Measurements from ENCODE around the gene ROR2.

The ROR2 gene

DNA sequence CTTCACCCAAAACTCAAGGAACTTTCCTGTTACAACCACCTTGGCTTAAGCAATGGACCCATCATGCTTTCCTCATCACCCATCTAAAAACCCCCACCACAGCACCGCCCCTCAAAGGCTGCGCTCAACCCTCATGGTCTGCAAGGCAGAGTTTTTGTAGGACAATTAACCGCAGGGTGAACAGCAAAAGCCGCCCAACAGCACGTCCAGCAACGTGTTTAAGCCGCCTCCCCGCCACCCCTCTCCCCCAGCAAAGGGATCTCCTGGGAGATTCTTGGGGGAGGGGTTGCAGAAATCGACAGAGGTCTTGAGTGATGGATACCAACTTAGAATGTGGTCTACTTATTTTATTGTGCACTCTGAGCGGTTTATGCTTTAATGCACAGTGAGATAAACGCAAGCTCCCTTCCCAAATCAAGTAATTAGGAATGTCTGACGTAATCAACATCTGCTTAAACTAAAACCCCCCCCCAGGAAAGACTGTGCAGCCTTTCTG is 1.9 kb downstream of the ROR2 start:
- DNase-seq = peak; percentile 4

GRCh38 chr9:91946653-91947488 is 3.2 kb downstream of the ROR2 start:
- no peak for DNase-seq

GRCh38 chr9:91946196-91946595 is 3.8 kb downstream of the ROR2 start:
- no peak for DNase-seq

DNA sequence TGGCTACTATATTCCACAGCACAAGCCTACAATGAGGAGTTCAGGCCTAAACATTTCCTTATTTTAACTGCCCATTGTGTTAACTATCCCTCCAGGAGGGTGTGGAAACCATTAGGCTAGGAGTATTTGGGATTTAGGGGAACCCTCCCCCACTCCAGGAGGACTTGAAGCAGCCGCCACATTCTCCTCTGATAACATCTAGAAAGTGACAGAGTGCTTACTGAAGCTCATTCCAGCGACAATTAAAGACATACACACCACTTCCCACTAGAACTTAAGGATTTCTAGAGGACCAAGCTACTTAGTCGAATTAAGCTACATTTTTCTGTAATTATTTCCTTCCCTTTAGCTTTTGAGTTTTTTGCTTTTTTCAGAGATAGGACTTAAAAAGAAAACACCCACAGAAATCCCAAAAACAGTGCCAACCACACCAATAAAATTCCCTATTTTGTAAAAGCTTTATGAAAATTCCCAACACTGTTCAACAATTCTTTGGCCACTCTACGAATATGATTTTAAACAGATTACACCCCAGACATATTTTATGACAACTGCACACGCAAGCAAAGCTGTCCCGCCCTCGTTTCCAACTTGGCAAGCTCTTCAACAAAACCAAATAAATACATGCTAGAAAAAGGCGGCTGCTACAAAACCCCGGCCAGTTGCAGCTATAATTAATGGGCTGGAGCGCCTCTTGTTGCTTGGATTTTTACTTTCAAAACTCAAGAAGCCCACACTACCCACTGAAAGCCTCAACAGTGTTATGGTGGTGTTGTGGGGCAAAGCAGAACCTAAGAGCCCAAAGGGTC is 4.5 kb downstream of the ROR2 start:
- DNase-seq = peak; percentile 4

GRCh38 chr9:91944711-91945110 is 5.3 kb downstream of the ROR2 start:
- DNase-seq = no peak

DNA sequence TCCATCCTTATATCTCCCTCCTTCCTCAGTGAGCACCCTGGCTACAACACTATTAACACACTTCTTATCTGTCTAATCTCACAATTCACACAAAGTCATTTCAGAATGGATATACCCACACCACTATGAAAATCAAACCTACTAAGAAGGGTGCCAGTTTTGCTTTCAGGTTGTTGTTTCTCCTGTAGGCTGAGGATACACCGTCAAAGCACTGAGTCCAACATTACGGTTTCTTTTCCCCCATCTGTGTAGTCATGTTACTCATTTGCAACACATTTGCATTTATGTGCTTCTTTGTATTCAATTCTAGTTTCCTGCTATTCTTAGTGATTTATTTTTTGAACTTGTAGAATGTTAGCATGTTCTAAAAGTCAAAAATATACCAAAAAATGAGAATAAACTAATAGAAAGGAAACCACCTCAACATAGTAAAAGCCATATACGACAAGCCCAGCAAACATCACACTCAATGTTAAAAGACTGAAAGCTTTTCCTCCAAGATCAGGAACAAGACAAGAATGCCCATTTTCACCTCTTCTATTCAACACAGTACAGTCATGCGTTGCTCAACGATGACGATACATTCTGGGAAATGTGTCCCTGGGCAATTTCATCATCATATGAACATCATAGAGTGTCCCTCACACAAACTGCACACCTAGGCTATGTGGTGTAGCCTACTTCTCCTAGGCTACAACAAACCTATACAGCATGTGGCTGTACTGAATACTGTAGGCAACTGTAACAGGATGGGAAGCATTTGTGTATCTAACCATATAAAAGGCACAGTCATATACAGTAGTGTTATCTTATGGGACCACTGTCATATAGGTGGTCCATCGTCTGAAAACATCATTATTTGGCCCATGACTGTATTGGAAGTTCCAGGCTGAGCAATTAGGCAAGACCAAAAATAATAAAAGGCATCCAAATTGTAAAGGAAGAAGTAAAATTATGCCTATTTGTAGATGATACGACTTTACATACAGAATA is 6.3 kb downstream of the ROR2 start:
- DNase-seq = no peak

DNA sequence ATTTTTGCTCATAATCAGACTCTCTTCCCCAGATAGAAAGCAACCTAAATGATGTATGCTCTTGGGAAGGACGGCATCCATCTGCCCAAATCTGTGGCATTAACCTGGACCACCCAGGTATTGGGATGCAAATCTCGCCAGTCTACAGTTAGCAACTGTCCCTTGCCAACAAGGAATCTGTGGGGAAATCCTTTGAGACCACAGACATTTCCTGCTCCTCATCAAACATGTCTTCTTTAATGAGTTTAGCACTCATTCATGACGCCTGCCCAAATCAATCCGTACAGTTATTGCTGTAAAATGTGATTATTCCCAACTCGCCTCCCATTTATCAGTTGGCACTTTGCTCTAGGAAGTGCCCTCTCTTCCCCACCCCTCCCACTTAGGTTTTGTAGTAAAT is 7.8 kb downstream of the ROR2 start:
- no peak for DNase-seq

- no peak for DNase-seq
Observed at GRCh38 chr9:91939978-91940377, 10.1 kb downstream of the ROR2 start.

DNA sequence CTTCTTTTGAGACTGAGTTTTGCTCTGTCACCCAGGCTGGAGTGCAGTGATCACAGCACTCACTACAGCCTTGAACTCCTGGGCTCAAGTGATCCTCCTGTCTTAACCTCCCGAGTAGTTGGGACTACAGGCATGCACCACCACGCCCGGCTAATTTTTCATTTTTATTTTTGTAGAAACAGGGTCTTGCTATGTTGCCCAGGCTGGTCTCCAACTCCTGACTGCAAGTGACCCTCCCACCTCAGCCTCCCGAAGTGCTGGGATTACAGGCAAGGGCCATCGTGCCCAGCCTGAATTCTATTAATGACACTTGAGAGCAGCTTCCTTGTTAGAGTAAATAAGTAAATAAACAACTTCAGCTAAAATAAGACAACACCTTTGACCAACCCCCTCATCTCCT is 12.3 kb downstream of the ROR2 start:
- DNase-seq = no peak

DNA sequence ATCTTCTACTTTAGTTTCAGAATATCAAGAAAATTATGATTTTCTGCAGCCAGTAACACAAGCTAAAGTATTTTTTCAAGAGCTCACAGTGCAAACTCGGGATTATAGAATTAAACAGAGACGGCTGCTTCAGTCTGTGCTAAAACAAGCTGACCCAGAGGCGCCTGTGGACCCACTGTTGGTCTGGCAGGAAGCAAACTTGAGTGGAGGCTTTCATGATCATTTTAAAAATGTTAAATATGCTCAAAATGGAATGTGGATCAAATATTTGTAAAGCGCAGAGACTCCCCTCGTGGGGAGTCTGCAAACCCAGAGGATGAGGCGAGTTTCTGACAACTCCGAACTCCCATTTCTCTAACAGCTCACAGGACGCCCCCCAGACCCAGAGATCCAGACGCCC is 13.0 kb downstream of the ROR2 start:
- no peak for DNase-seq

GRCh38 chr9:91935805-91936514 is 14.1 kb downstream of the ROR2 start:
- no peak for DNase-seq

- no peak for DNase-seq
Observed at GRCh38 chr9:91935066-91935749, 14.8 kb downstream of the ROR2 start.

DNA sequence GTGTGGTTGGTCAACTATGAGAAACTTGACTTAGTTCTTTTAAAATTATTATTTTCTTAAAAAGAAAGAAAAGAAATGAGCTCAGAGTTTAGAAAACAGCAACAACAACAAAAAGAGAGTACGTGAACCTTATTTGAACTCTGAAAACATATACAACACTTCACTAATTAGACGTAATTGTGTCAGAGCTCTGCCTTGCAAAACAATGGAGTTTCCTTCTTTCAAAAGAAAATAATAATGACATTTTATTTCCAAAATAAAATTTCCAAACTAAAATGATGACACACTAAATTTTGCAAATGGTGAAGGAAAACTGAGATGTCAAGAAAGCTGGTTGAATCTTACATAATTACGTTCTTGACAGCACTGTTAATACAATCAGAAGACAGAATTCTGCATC is 15.4 kb downstream of the ROR2 start:
- no peak for DNase-seq

DNA sequence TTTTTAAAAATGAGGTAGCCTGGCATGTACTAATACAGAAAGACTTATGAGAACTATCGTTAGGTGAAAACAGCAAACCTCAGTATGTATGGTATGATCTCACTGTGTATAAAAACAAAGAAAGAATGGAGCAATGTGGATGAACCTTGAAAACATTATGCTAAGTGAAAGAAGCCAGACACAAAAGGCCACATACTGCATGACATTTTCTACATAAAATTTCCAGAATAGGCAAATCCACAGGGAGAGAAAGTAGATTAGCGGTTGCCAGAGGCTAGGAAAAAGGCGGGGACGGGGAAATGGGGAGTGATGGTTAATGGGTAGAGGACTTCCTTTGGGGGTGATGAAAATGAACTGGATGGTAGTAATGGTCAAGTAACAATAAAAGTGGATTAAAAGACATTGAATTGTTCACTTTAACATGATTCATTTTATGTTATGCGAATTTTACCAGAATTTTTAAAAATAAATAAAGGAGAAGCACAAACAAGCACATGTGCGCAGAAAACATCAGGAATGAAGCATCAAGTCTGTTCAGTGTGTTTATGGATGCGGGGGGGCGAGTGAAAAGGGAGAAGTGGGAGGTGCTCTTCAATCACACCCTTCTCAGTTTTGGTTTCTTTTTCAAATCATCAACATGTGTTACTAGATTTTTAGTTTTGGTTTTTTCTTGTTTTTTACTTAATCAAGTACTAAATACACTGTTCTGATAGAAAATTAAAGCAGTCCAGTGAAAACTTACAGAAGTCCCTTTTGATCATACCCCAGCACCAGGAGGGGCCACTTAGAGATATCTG is 16.3 kb downstream of the ROR2 start:
- no peak for DNase-seq

GRCh38 chr9:91930475-91930874 is 19.6 kb downstream of the ROR2 start:
- DNase-seq = no peak

DNA sequence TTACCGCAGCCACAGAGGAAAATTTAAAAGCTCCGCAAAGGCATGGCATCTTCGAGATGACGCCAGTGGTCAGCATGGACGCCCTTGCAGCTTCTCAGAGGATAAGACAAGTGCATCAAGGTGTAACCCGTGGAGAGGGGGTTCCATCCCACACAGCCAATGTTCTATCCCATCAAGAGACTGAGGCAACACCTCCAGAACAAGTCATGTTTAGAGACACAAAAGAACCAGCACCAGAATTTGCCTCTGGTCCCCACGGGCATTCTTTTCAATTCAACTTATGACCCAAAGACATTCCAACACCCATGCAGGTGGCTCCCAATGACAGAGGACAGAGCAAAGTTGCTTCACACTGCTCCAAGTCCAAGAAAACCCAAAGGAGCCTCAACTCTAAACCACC is 20.7 kb downstream of the ROR2 start:
- no peak for DNase-seq

- no peak for DNase-seq
Observed at GRCh38 chr9:91927922-91928510, 22.0 kb downstream of the ROR2 start.

DNA sequence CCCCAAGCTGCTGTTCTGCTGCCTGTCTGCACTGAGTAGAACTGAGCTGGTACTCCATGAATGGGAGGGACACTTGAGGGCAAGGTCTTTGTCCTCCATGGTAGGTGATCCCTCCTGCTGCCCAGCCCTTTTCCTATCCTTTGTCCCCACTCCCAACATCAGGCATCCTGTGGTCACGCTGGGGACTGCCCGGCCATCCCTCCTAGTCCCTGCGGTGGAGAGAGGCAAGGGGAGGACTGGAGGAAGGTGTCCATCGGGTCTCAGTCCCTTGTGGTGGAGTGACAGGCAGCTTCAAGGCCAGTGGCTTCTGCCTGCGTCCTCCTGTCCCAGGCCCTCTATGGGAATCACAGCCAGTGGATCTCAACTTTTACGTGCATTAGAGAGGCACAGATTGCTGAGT is 25.9 kb downstream of the ROR2 start:
- no peak for DNase-seq

DNA sequence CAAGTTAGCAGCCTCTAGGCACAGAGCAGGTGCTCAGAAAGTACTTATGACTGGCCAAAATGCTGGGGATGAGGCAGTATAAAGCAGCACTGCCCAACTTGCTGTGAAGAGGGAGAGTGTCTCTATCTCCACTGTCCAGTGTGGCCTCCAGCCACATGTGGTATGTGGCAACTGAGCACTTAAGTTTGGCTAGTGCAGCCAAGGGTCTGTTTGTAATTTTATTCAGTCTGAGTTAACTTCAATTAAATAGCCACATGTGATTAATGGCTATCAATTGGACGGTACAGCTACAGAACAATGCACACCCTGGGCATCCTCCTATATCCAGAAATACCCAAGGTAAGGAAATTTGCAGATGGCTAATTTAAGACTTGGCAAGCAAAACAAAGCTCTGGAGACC is 26.9 kb downstream of the ROR2 start:
- DNase-seq = no peak

GRCh38 chr9:91921371-91921770 is 28.7 kb downstream of the ROR2 start:
- no peak for DNase-seq
